Activated CD8-positive, alpha-beta T cell treated with anti-CD3 and anti-CD28 coated beads for 36 hours (primary cell): Measurements from ENCODE around the gene ATP5F1A. TPM values are rescaled to one million over a fixed set of nuclear protein-coding genes. Genes with fewer than 3 reads are reported as not detected.

Experiments
- ATAC-seq: fragments of 200-7000 bp; cut with Tn5 transposase; one replicate; pipeline ENCODE4 v1.10.0; 2021; ENCODE audit warnings: mild to moderate bottlenecking, moderate library complexity
- CTCF ChIA-PET: fragments of 350-600 bp; sonication (Branson Sonifier 250); formaldehyde crosslinking; loops from one replicate; lab custom pipeline; 2021; ENCODE audit warnings: antibody characterized with exemption; lab: Charles Lee
- POLR2A ChIA-PET: fragments of 350-600 bp; sonication (Branson Sonifier 250); formaldehyde crosslinking; loops from one replicate; lab custom pipeline; 2021; ENCODE audit warnings: antibody characterized with exemption; lab: Charles Lee
- DNase-seq: peaks from one replicate; pipeline ENCODE4 v3.0.0-alpha.2; 2020
- H3K27ac Mint-ChIP-seq: one replicate; pipeline ENCODE4 v1.8.0; 2021; ENCODE audit warnings: mild to moderate bottlenecking, mixed read lengths
- H3K27me3 Mint-ChIP-seq: one replicate; pipeline ENCODE4 v1.8.0; 2021; ENCODE audit warnings: mixed read lengths
- H3K36me3 Mint-ChIP-seq: one replicate; pipeline ENCODE4 v1.8.0; 2021; ENCODE audit warnings: low read depth, mixed read lengths
- H3K4me1 Mint-ChIP-seq: one replicate; pipeline ENCODE4 v1.8.0; 2021; ENCODE audit warnings: low read depth, mixed read lengths
- H3K4me3 Mint-ChIP-seq: one replicate; pipeline ENCODE4 v1.8.0; 2021; ENCODE audit warnings: mild to moderate bottlenecking, moderate library complexity, mixed read lengths
- H3K9me3 Mint-ChIP-seq: one replicate; pipeline ENCODE4 v1.8.0; 2021; ENCODE audit warnings: mixed read lengths
- intact Hi-C: fragments of 100-400 bp; cut with micrococcal nuclease; formaldehyde crosslinking; loops from one replicate; pipeline ENCODE4 v1.10.0; 2022
- total RNA-seq, 2 experiments: library from RNA; stranded (reverse); gene quantifications; one replicate each; pipeline ENCODE4 v1.2.3, GENCODE V29; 2021
- TF ChIP-seq, protein P1 (sequence below): fragments of 200-600 bp; IDR thresholded peaks from one replicate; pipeline ENCODE4 v1.8.0; 2022; ENCODE audit warnings: antibody characterized with exemption, mild to moderate bottlenecking

The ATP5F1A gene
- total RNA-seq, 2 experiments from 2014 or later = 476 to 489 TPM

DNA sequence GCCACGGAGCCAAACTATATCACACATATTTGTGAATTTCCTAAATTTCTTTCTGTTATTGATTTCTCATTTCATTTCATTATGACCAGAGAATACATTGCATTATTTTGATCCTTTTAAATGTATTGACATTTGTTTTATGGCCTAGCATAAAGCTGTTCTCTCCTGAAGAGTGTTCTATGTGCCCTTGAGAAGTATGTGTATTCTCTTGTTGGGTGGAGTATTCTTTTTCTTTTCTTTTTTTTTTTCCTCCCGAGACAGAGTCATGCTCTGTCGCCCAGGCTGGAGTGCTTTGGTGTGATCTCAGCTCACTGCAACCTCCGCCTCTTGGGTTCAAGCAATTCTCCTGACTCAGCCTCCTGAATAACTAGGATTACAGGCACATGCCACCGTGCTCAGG is 11.3 kb upstream of the ATP5F1A start:
- no peak overlapping the region for H3K27ac Mint-ChIP-seq
- peaks cover 32% of the 10 kb centered on the region for H3K36me3 Mint-ChIP-seq
- DNase-seq (no peak), ATAC-seq (no peak)
- no peaks in the 10 kb centered on the region for H3K9me3 Mint-ChIP-seq
- CTCF ChIA-PET = no interaction called here
- POLR2A ChIA-PET = interaction anchor here (0.9 kb wide), 1 partner anchor 11 kb away, joined by 3 read pairs; the partner anchor contains the start of gene ATP5F1A
- intact Hi-C loops = no loop called here
- no peak overlapping the region for H3K4me3 Mint-ChIP-seq
- H3K27me3 Mint-ChIP-seq = no peaks in the 10 kb centered on the region
- peaks cover 26% of the 10 kb centered on the region for H3K4me1 Mint-ChIP-seq
- TF ChIP-seq, protein P1, sequence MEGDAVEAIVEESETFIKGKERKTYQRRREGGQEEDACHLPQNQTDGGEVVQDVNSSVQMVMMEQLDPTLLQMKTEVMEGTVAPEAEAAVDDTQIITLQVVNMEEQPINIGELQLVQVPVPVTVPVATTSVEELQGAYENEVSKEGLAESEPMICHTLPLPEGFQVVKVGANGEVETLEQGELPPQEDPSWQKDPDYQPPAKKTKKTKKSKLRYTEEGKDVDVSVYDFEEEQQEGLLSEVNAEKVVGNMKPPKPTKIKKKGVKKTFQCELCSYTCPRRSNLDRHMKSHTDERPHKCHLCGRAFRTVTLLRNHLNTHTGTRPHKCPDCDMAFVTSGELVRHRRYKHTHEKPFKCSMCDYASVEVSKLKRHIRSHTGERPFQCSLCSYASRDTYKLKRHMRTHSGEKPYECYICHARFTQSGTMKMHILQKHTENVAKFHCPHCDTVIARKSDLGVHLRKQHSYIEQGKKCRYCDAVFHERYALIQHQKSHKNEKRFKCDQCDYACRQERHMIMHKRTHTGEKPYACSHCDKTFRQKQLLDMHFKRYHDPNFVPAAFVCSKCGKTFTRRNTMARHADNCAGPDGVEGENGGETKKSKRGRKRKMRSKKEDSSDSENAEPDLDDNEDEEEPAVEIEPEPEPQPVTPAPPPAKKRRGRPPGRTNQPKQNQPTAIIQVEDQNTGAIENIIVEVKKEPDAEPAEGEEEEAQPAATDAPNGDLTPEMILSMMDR = no peak

DNA sequence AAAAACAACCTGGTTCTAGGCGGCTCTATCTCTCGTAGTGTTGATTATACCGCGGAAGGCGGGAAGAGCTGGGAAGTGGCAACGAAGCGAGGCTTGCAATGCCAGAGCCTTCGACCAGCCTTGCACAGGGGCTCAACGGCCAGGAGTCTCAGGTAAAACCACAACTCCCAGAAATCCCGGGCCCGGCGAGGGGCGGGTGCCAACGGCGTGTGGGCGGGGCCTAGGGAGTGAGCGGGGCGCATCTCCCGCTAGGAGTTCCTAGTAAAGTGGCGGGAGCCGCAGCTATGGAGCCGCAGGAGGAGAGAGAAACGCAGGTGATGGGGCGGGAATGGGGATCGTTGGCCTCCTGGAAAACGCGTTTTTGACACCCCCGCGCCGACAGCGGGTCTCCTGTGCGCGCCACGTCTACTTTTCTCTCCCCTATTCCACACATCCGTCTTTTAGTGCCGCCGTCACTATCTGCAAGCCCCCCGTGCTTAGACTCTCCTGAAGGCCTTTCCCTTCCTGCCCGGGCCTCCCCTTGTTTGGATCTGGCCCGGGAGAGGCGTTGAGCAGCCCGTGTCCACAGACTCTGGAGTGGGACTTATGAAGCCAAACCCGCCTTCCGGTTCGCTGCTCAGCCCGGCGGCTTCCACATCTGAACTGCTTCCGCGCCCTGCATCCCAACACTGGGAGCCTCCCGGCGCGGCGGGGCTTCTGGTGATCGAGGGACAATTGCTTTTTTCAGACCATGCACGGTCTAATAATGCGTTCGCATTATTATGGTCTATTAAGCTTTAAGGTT is 6.2 kb upstream of the ATP5F1A start, which contains the start of gene HAUS1:
HAUS1 (plus strand) TSS at position 258 of the 784 bp plus-strand sequence; CDS start at position 285, 27 bp downstream.
- H3K4me1 Mint-ChIP-seq = peaks cover 16% of the 10 kb centered on the region
- ChIA-PET POLR2A (interaction anchor here (0.7 kb wide), 1 partner anchor 86 kb away, joined by 3 read pairs; no protein-coding TSS in a partner anchor), CTCF (interaction anchor here (1.4 kb wide), 1 partner anchor 44 kb away, joined by 4 read pairs; no protein-coding TSS in a partner anchor)
- DNase-seq (peak; percentile 84), ATAC-seq (peak; percentile 92)
- intact Hi-C loops = no loop called here
- H3K27ac Mint-ChIP-seq = peak within 1 kb of the TSS; percentile 95
- no peaks in the 10 kb centered on the region for H3K9me3 Mint-ChIP-seq
- TF ChIP-seq, protein P1 = no peak
- no peaks in the 10 kb centered on the region for H3K27me3 Mint-ChIP-seq
- H3K36me3 Mint-ChIP-seq = peaks cover 13% of the 10 kb centered on the region
- peak within 1 kb of the TSS; percentile 97 for H3K4me3 Mint-ChIP-seq

DNA sequence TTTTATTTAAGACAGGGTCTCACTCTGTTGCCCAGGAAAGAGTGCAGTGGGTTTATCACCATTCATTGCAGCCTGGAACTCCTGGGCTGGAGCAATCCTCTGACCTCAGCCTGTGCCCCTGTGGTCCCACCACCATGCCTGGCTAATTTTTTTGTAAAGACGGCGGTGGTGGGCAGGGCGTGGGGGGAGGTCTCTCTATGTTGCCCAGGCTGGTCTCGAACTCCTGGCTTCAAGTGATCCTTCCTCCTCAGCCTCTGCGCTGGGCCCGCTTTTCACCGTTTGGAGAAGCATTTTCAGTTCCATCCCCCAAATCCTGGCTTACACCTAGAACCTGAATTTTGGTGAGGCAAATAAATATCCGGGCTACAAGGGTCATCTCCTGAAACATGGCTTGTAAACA is 1.4 kb upstream of the ATP5F1A start:
- intact Hi-C loops = no loop called here
- no peaks in the 10 kb centered on the region for H3K9me3 Mint-ChIP-seq

DNA sequence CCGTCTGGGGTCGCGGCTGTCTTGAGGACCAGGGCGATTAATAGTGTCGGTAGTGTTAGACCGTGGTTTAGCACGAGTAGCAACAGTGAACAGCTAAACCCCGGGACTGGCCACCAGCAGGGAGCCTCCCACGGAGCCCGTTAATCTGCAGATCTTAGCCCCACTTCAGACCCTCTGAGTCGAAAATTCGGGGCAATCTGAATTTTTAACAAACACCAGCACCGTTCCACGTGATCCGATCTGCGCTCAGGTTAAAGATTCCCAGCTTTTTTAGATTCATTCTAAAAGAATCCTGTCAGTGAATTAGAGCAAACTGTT is 479 bp upstream of the ATP5F1A start:
- intact Hi-C loops = no loop called here
- DNase-seq = no peak
- Mint-ChIP-seq H3K36me3 (peaks cover 24% of the 10 kb centered on the region), H3K4me1 (peaks cover 19% of the 10 kb centered on the region), H3K9me3 (no peaks in the 10 kb centered on the region), H3K27me3 (no peaks in the 10 kb centered on the region), H3K4me3 (peak overlapping the region; percentile 99), H3K27ac (peak overlapping the region; percentile 95)
- TF ChIP-seq, protein P1 = no peak
- no peak for ATAC-seq
- POLR2A ChIA-PET = interaction anchor here (0.7 to 1.8 kb wide), 5 partner anchors 11 to 75 kb away, joined by 3 to 5 read pairs (median 4); a partner anchor contains a TSS
- CTCF ChIA-PET = interaction anchor here (1.3 kb wide), 1 partner anchor 75 kb away, joined by 6 read pairs; a partner anchor contains a TSS

More for the DNA sequence above, 1.4 kb upstream of the ATP5F1A start:
- TF ChIP-seq, protein P1 = no peak
- POLR2A ChIA-PET = no interaction called here
- no peak for DNase-seq
- Mint-ChIP-seq H3K36me3 (peaks cover 21% of the 10 kb centered on the region), H3K4me3 (no peak overlapping the region), H3K27ac (no peak overlapping the region), H3K27me3 (no peaks in the 10 kb centered on the region), H3K4me1 (peaks cover 15% of the 10 kb centered on the region)
- ATAC-seq = no peak
- CTCF ChIA-PET = no interaction called here

DNA sequence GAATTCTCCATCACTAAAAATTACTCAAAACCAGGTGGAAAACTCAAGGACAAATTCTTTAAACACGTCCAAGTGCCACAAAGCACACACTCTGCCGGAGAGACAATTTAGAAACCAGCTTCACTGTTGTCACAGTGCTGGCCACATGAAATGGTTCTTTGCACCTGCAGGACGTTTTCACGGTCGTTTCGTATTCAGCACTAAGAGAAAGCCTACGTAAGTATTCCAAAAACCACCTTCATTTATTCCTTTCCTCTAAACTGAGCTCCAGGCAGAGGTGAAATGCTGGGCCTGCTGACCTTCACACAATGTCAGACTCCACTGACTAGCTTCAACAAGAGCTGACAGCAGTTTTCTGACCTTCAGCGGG is 680 bp downstream of the ATP5F1A start:
- Mint-ChIP-seq H3K4me1 (peaks cover 22% of the 10 kb centered on the region), H3K27me3 (no peaks in the 10 kb centered on the region), H3K36me3 (peaks cover 28% of the 10 kb centered on the region), H3K27ac (peak overlapping the region; percentile 95), H3K4me3 (peak overlapping the region; percentile 99), H3K9me3 (no peaks in the 10 kb centered on the region)
- DNase-seq = no peak
- no peak for ATAC-seq
- intact Hi-C loops = no loop called here
- CTCF ChIA-PET = interaction anchor here (0.8 to 1.8 kb wide), 3 partner anchors 24 to 560 kb away, joined by 3 to 6 read pairs (median 3); partner anchors contain the start of gene PSTPIP2
- POLR2A ChIA-PET = interaction anchor here (0.9 to 2.3 kb wide), 9 partner anchors 9 to 76 kb away, joined by 3 to 7 read pairs (median 4); a partner anchor contains a TSS
- TF ChIP-seq, protein P1 = no peak
